B cell (primary cell): ENCODE measurements around the gene STX10. TPM values are rescaled to one million over a fixed set of nuclear protein-coding genes. Genes with fewer than 3 reads are reported as not detected.

ENCODE experiments used
- ATAC-seq: fragments of 200-7000 bp; cut with Tn5 transposase; one replicate; pipeline ENCODE4 v1.10.0; 2021; ENCODE audit warnings: low read depth, mild to moderate bottlenecking, moderate number of reproducible peaks, moderate library complexity
- CTCF ChIA-PET: fragments of 350-600 bp; sonication (Branson Sonifier 250); formaldehyde crosslinking; loops from one replicate; lab custom pipeline; 2021; ENCODE audit warnings: antibody characterized with exemption, inconsistent platforms; lab: Charles Lee
- POLR2A ChIA-PET: fragments of 350-600 bp; sonication (Branson Sonifier 250); formaldehyde crosslinking; loops from one replicate; lab custom pipeline; 2021; ENCODE audit warnings: antibody characterized with exemption; lab: Charles Lee
- DNase-seq: peaks from one replicate; pipeline ENCODE4 v3.0.0; 2013
- H2AFZ ChIP-seq: 2 replicates; pipeline ENCODE4 v1.6.1; 2012; ENCODE audit warnings: mild to moderate bottlenecking, low read depth, low read length; ENCODE audit not compliant: insufficient read depth, poor library complexity, severe bottlenecking
- H3K27ac ChIP-seq, 2 donors: 1 replicate in 1 of 2; 2 replicates in 1 of 2; pipeline ENCODE4 v1.5.1; 2012 to 2013; ENCODE audit warnings: low read length in 2 of 2, mild to moderate bottlenecking in 2 of 2, moderate library complexity in 1 of 2
- H3K27me3 ChIP-seq, 4 experiments: fragments of 200-600 bp in 1 of 4; sonication (generic) in 1 of 4; replicated peaks in 1 of 4; 1 replicate in 2 of 4; 2 replicates in 2 of 4; pipeline versions ENCODE4 v1.6.1 to v1.7.0; 2013 to 2016; ENCODE audit warnings: low read length in 3 of 4, mild to moderate bottlenecking in 2 of 4, mixed read lengths in 1 of 4, moderate library complexity in 1 of 4; ENCODE audit not compliant: insufficient read depth in 4 of 4, control insufficient read depth in 3 of 4; ENCODE audit errors: control extremely low read depth in 1 of 4
- H3K36me3 ChIP-seq, 2 experiments: replicated peaks in 1 of 2; 1 replicate in 1 of 2; 2 replicates in 1 of 2; pipeline versions ENCODE4 v1.6.1 to v1.7.1; 2013; ENCODE audit warnings: low read length in 1 of 2; ENCODE audit not compliant: insufficient read depth in 2 of 2, control insufficient read depth in 1 of 2; ENCODE audit errors: control extremely low read depth in 1 of 2, extremely low read depth in 1 of 2
- H3K4me1 ChIP-seq, 2 donors: fragments of 200-600 bp in 1 of 2; sonication (generic) in 1 of 2; 1 replicate in 1 of 2; 2 replicates in 1 of 2; pipeline versions ENCODE4 v1.5.1 to v1.6.1; 2013 to 2017; ENCODE audit warnings: low read length in 2 of 2; ENCODE audit not compliant: control insufficient read depth in 2 of 2, insufficient read depth in 2 of 2
- H3K4me2 ChIP-seq: replicated peaks from 2 replicates; pipeline ENCODE3; 2012; ENCODE audit warnings: mild to moderate bottlenecking, low read depth, low read length; ENCODE audit not compliant: poor library complexity, severe bottlenecking
- H3K4me3 ChIP-seq, 5 experiments: fragments of 200-600 bp in 1 of 5; sonication (generic) in 1 of 5; 1 replicate in 3 of 5; 2 replicates in 2 of 5; pipeline versions ENCODE4 v1.5.1 to v1.7.0; 2011 to 2016; ENCODE audit warnings: low read length in 4 of 5, mild to moderate bottlenecking in 4 of 5, low read depth in 2 of 5, control low read depth in 1 of 5, moderate library complexity in 1 of 5; ENCODE audit not compliant: insufficient read depth in 1 of 5; ENCODE audit errors: control extremely low read depth in 1 of 5, extremely low read depth in 1 of 5
- H3K79me2 ChIP-seq: fragments of 200-600 bp; sonication (generic); one replicate; pipeline ENCODE4 v1.6.0; 2016; ENCODE audit warnings: low read length; ENCODE audit not compliant: control insufficient read depth, insufficient read depth
- H3K9ac ChIP-seq: fragments of 200-600 bp; sonication (generic); 2 replicates; pipeline ENCODE4 v1.6.1; 2017; ENCODE audit warnings: mild to moderate bottlenecking, low read length, moderate library complexity
- H3K9me3 ChIP-seq, 3 donors: one replicate each; pipeline versions ENCODE4 v1.6.1 to v1.7.1; 2013; ENCODE audit warnings: low read length in 2 of 3; ENCODE audit not compliant: control insufficient read depth in 2 of 3, insufficient read depth in 1 of 3; ENCODE audit errors: control extremely low read depth in 1 of 3
- H4K20me1 ChIP-seq: 2 replicates; pipeline ENCODE4 v1.6.0; 2012; ENCODE audit warnings: mild to moderate bottlenecking, low read length; ENCODE audit not compliant: insufficient read depth, control insufficient read depth, poor library complexity, severe bottlenecking
- H3K27ac Mint-ChIP-seq: one replicate; pipeline ENCODE4 v1.8.0; 2021; ENCODE audit warnings: mixed read lengths
- H3K27me3 Mint-ChIP-seq: one replicate; pipeline ENCODE4 v1.8.0; 2021; ENCODE audit warnings: mixed read lengths
- H3K4me1 Mint-ChIP-seq: one replicate; pipeline ENCODE4 v1.8.0; 2021; ENCODE audit warnings: mixed read lengths
- H3K4me3 Mint-ChIP-seq: one replicate; pipeline ENCODE4 v1.8.0; 2021; ENCODE audit warnings: mixed read lengths
- H3K9me3 Mint-ChIP-seq: one replicate; pipeline ENCODE4 v1.8.0; 2022; ENCODE audit warnings: mixed read lengths; ENCODE audit not compliant: insufficient read depth
- EZH2 ChIP-seq: IDR thresholded peaks from 2 replicates; pipeline ENCODE4 v1.6.1; 2012; ENCODE audit warnings: borderline replicate concordance, low read depth, mild to moderate bottlenecking, moderate library complexity, low read length; ENCODE audit not compliant: insufficient read depth, poor library complexity, severe bottlenecking
- WGBS: methylation state at CpG from one replicate; pipeline ENCODE4 v1.1.5; 2013; ENCODE audit warnings: missing lambda C conversion rate; ENCODE audit not compliant: insufficient coverage; 5-methylcytosine and 5-hydroxymethylcytosine counted together
- intact Hi-C: fragments of 100-400 bp; cut with micrococcal nuclease; formaldehyde crosslinking; loops from one replicate; pipeline ENCODE4 v1.10.0; 2022
- polyA plus RNA-seq: library from polyadenylated mRNA; depleted of rRNA; stranded (reverse); fragments of >200 nt; gene quantifications from 2 replicates; pipeline ENCODE4 v1.2.3, GENCODE V29; 2012
- total RNA-seq, 2 donors: library from RNA; stranded (reverse); fragments of 120-200 nt in 1 of 2; gene quantifications; 1 replicate in 1 of 2; 2 replicates in 1 of 2; pipeline versions ENCODE4 v1.2.3 to v1.2.4, GENCODE V29; 2013 to 2022
- TF ChIP-seq, protein P1 (sequence below): fragments of 200-600 bp; IDR thresholded peaks from one replicate; pipeline ENCODE4 v1.8.0; 2022; ENCODE audit warnings: antibody characterized with exemption, mild to moderate bottlenecking

The STX10 gene
- total and polyA plus RNA-seq, 2 donors (not counting 1 experiment from before 2014, with no cell fraction given): 59.0 to 147 TPM

DNA sequence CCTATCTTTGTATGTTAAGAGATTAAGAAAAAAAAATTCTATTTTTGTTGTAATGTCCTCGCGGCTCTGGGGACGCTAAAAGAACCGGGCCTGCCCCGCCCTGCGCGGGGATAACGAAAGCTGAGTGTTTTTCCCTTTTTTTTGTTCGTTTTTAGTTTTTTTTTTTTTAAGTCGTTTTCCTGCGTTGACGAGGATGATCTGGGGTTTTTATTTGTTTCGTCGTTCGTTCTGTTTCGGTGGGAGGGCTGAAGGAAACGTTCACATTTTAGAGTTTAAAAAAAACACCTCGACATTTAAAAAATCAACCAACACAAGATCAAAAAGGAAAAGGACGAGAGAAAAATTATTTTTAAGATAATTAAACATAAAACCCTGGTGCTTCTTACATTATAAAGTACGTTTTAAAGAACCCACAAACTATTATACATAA is 53.1 kb downstream of the STX10 start:
- peak overlapping the region; percentile 99 for H3K4me2 ChIP-seq
- intact Hi-C loops: no loop called here
- Mint-ChIP-seq H3K9me3 (no peaks in the 10 kb centered on the region), H3K4me1 (peaks cover 56% of the 10 kb centered on the region), H3K4me3 (peak overlapping the region; percentile 93), H3K27me3 (no peaks in the 10 kb centered on the region), H3K27ac (peak overlapping the region; percentile 93)
- no peak for TF ChIP-seq EZH2
- TF ChIP-seq, protein P1, sequence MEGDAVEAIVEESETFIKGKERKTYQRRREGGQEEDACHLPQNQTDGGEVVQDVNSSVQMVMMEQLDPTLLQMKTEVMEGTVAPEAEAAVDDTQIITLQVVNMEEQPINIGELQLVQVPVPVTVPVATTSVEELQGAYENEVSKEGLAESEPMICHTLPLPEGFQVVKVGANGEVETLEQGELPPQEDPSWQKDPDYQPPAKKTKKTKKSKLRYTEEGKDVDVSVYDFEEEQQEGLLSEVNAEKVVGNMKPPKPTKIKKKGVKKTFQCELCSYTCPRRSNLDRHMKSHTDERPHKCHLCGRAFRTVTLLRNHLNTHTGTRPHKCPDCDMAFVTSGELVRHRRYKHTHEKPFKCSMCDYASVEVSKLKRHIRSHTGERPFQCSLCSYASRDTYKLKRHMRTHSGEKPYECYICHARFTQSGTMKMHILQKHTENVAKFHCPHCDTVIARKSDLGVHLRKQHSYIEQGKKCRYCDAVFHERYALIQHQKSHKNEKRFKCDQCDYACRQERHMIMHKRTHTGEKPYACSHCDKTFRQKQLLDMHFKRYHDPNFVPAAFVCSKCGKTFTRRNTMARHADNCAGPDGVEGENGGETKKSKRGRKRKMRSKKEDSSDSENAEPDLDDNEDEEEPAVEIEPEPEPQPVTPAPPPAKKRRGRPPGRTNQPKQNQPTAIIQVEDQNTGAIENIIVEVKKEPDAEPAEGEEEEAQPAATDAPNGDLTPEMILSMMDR: no peak
- peaks cover 3 to 29% of the 10 kb centered on the region in 2 experiments for H3K36me3 ChIP-seq
- H3K27me3 ChIP-seq: no peaks in the 10 kb centered on the region
- H3K9me3 ChIP-seq: peaks cover 0 to 4% (median 0%) of the 10 kb centered on the region in 3 donors
- peaks cover 33% of the 10 kb centered on the region for H4K20me1 ChIP-seq
- DNase-seq (peak; percentile 66), ATAC-seq (no peak)
- H2AFZ ChIP-seq: no peak overlapping the region
- peaks cover 30 to 65% of the 10 kb centered on the region in 2 donors for H3K4me1 ChIP-seq
- peak overlapping the region; percentile 59 to 96 (median 92) for H3K4me3 ChIP-seq
- H3K9ac ChIP-seq: peak overlapping the region; percentile 78
- H3K27ac ChIP-seq: peak overlapping the region; percentile 73 to 87
- 0% methylated on average over 3 of the region's 20 CpGs for WGBS
- POLR2A ChIA-PET: interaction anchor here (0.7 to 4.2 kb wide), 9 partner anchors 7 to 306 kb away, joined by 3 to 107 read pairs (median 16); partner anchors contain the start of genes JUNB, LYL1 and NACC1
- H3K79me2 ChIP-seq: peaks cover 43% of the 10 kb centered on the region
- CTCF ChIA-PET: interaction anchor here (0.6 to 8.2 kb wide), 7 partner anchors 9 to 296 kb away, joined by 3 to 285 read pairs (median 8); no protein-coding TSS in a partner anchor
